ENCODE measurements around the gene INF2. TPM values are rescaled to one million over a fixed set of nuclear protein-coding genes. Genes with fewer than 3 reads are reported as not detected.

Gene INF2
- total and polyA plus RNA-seq, 9 of the 15 experiments (the other 6 are each of a cell fraction or from before 2014, with no cell fraction given) = 0.56 to 31.3 (median 7.8) TPM

DNA sequence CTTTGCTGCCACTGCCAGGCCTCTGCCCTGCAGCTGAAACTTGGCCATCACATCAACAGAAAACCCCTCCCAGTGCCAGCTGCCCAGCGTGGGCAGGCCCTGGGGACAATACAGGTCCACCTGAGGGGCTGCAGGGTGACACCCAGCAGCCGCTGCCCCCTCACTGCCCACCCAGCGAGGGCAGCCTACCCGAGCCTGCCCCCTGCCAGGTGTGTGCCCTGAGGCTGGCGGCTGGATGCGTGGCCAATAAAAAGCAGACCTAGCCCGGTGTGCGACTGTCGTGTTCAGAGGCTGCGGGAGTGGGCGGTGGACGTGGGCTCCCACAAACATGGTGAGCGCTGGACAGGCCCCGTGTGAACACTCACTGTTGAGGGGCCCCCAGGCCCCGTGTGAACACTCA lies 29.9 kb downstream of the INF2 start:
- intact Hi-C loops (cut with micrococcal nuclease) (no loop called here), in situ Hi-C loops (cut with MboI) (no loop called here)
- POLR2A ChIA-PET = no interaction called here
- no TSS peak for BruUV-seq (replicated peaks)
- Histone ChIP-seq H4K20me1 (replicated peaks; ENCODE audit: control insufficient read depth, insufficient read depth, low read length) (peaks cover 3% of the 10 kb centered on the region; the same call in 1 of the 2 replicates), H3K36me3 (ENCODE audit: control insufficient read depth, insufficient read depth, low read length) (peaks cover 2% of the 10 kb centered on the region; the same call in 1 of the 3 replicates), H3K9ac (ENCODE audit: insufficient read depth in 1 of 2, low read depth in 2 of 2, low read length in 2 of 2) (no peak overlapping the region), H3K4me3 (no peak overlapping the region), H2AFZ (ENCODE audit: low read depth, low read length) (no peak overlapping the region), H3K79me2 (ENCODE audit: control insufficient read depth, insufficient read depth, low read length) (peaks cover 2% of the 10 kb centered on the region; the same call in 1 of the 3 replicates), H3K9me1 (ENCODE audit: control insufficient read depth, insufficient read depth, low read length) (no peaks in the 10 kb centered on the region), H3K27me3 (ENCODE audit: control insufficient read depth in 2 of 2, insufficient read depth in 2 of 2, low read length in 2 of 2) (no peaks in the 10 kb centered on the region), H3K4me1 (replicated peaks in 1 of 2; ENCODE audit: control insufficient read depth in 2 of 2, insufficient read depth in 2 of 2, low read length in 2 of 2) (peaks cover 0 to 56% of the 10 kb centered on the region in 2 experiments; a peak in 3 of 5 replicates), H3K27ac (ENCODE audit: extremely low read depth, low read depth, low read length) (no peak overlapping the region), H3K4me2 (ENCODE audit: insufficient read depth, low read length) (no peak overlapping the region), H3K9me3 (replicated peaks; ENCODE audit: control insufficient read depth, insufficient read depth, low read depth, low read length) (no peaks in the 10 kb centered on the region)
- CTCF ChIA-PET (ENCODE audit: low intra/inter-chr PET ratio) = no interaction called here
- WGBS (ENCODE audit: insufficient coverage, low coverage, missing lambda C conversion rate) = 90% methylated on average over 14 of the region's 15 CpGs
- FAIRE-seq (no peak), ATAC-seq (no peak), DNase-seq (ENCODE audit: extremely low read depth in 1 of 4, low spot score in 3 of 4) (no peak)
- TF ChIP-seq ZNF408 (CRISPR knock-in tag; IDR thresholded peaks at IDR 0.05; ENCODE audit: low read depth) (no peak), ESRRB (CRISPR knock-in tag; IDR thresholded peaks at IDR 0.05; ENCODE audit: borderline replicate concordance) (no peak), ZNF24 (IDR thresholded peaks at IDR 0.05) (no peak), STAG1 (CRISPR knock-in tag; IDR thresholded peaks at IDR 0.05; ENCODE audit: borderline replicate concordance) (no peak), BACH1 (tag; IDR thresholded peaks at IDR 0.05) (no peak), PRPF4 (IDR thresholded peaks at IDR 0.05; ENCODE audit: insufficient read depth, low read depth, low read length, poor library complexity, severe bottlenecking) (no peak), RAD51 (IDR thresholded peaks at IDR 0.05; ENCODE audit: borderline replicate concordance, low read depth) (no peak), HMGN3 (IDR thresholded peaks at IDR 0.05; ENCODE audit: borderline replicate concordance, extremely low read depth, insufficient read length, low read depth, low read length) (no peak)
- TF ChIP-seq, protein P1, sequence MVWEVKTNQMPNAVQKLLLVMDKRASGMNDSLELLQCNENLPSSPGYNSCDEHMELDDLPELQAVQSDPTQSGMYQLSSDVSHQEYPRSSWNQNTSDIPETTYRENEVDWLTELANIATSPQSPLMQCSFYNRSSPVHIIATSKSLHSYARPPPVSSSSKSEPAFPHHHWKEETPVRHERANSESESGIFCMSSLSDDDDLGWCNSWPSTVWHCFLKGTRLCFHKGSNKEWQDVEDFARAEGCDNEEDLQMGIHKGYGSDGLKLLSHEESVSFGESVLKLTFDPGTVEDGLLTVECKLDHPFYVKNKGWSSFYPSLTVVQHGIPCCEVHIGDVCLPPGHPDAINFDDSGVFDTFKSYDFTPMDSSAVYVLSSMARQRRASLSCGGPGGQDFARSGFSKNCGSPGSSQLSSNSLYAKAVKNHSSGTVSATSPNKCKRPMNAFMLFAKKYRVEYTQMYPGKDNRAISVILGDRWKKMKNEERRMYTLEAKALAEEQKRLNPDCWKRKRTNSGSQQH (CRISPR knock-in tag; IDR thresholded peaks at IDR 0.05) = no peak
- TF ChIP-seq, protein P2, sequence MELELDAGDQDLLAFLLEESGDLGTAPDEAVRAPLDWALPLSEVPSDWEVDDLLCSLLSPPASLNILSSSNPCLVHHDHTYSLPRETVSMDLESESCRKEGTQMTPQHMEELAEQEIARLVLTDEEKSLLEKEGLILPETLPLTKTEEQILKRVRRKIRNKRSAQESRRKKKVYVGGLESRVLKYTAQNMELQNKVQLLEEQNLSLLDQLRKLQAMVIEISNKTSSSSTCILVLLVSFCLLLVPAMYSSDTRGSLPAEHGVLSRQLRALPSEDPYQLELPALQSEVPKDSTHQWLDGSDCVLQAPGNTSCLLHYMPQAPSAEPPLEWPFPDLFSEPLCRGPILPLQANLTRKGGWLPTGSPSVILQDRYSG (tag; conservative IDR thresholded peaks at IDR 0.05; ENCODE audit: low read depth) = no peak
- TF ChIP-seq, protein P3, sequence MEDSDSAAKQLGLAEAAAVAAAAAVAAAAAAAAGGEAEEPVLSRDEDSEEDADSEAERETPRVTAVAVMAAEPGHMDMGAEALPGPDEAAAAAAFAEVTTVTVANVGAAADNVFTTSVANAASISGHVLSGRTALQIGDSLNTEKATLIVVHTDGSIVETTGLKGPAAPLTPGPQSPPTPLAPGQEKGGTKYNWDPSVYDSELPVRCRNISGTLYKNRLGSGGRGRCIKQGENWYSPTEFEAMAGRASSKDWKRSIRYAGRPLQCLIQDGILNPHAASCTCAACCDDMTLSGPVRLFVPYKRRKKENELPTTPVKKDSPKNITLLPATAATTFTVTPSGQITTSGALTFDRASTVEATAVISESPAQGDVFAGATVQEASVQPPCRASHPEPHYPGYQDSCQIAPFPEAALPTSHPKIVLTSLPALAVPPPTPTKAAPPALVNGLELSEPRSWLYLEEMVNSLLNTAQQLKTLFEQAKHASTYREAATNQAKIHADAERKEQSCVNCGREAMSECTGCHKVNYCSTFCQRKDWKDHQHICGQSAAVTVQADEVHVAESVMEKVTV (CRISPR knock-in tag; IDR thresholded peaks at IDR 0.05) = no peak

All from K562 (cell line).